LoVo (cell line): ENCODE data around the gene ATXN1.

Experiments used
- DNase-seq: peaks from one replicate; pipeline ENCODE4 v3.0.0-alpha.2; 2016; ENCODE audit warnings: low spot score

Gene ATXN1

DNA sequence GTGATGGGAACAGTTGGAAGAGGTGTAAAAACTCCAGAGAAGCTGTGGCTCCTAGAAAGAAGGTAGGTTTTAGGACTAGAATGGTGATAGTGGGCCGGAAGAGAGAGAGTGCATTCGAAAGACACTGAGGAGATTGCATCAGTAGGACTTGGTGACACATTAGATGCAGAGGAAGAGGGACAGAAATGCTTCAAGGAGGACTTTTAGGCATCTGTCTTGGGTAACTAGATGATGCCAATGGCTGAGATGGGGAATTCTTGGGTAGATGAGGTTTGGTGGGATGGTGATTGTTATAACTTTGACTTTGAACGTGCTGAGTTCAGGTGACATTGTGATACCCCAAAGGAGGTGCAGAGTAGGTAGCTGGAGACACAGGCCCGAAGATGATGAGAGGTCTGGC lies 326.4 kb downstream of the ATXN1 start:
- no peak for DNase-seq

GRCh38 chr6:16433338-16433890 lies 327.8 kb downstream of the ATXN1 start:
- no peak for DNase-seq

GRCh38 chr6:16432075-16433032 lies 328.9 kb downstream of the ATXN1 start:
- DNase-seq = no peak

GRCh38 chr6:16431106-16431505 lies 330.2 kb downstream of the ATXN1 start:
- DNase-seq = no peak

GRCh38 chr6:16430391-16431089 lies 330.7 kb downstream of the ATXN1 start:
- no peak for DNase-seq

- no peak for DNase-seq
Measured at GRCh38 chr6:16429669-16430068, 331.6 kb downstream of the ATXN1 start.

GRCh38 chr6:16427124-16427523 lies 334.1 kb downstream of the ATXN1 start:
- DNase-seq = no peak

DNA sequence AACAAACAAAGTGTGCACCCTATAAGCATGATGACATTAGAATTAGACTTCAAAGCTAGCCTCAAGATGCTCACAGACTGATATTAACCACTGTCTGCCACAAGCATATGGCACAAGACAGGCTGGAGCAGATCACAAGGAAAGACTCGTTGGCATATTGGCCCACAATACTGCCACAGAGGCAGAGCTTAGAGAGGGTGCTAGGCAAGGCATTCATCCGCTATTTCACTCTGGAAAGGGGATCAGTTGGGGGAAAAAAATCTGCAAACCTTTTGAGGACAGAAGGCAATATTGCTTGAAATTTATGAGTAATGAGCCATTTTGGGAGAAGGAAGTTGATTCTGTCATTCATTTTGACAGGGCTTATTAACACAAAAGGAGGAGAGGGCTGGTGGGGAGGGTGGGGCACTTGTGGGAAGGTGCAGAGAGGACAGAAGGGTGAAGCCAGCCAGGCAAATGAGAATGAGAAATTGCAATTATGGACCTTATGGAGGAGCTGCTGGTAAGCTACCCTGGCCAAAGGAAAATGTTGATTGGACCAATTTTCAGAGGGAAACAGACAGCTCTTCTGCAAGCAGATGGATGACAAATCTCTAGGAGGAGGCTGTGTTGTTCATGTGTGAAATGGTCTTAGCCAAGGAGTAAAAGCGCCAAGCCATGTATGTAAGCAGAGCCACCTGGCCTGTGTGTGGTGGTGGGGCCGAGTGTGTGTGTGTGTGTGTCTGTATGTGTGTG lies 335.2 kb downstream of the ATXN1 start:
- DNase-seq = no peak

DNA sequence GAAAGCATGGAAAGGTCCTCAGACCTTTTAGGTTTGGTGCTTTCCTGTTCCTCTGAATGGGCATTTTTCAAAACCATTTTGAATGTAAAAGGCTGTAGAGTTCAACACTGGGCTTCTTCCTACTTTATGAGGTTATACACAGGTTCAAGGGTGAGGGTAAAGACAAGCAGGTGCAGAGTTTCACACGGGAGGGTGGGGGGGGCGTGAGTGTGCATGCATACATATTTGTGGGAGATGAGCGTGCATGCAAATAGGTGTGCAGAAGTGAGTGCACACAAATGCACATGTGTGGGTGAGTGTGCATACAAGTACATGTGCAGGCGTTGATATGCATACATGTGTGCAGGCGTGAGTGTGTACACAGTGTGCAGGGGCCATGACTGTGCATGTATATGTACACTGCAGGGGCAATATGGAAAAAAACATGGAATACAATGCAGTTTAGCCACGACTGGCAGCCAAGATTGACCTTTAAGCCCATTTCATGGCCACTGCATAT lies 339.7 kb downstream of the ATXN1 start:
- DNase-seq = no peak

DNA sequence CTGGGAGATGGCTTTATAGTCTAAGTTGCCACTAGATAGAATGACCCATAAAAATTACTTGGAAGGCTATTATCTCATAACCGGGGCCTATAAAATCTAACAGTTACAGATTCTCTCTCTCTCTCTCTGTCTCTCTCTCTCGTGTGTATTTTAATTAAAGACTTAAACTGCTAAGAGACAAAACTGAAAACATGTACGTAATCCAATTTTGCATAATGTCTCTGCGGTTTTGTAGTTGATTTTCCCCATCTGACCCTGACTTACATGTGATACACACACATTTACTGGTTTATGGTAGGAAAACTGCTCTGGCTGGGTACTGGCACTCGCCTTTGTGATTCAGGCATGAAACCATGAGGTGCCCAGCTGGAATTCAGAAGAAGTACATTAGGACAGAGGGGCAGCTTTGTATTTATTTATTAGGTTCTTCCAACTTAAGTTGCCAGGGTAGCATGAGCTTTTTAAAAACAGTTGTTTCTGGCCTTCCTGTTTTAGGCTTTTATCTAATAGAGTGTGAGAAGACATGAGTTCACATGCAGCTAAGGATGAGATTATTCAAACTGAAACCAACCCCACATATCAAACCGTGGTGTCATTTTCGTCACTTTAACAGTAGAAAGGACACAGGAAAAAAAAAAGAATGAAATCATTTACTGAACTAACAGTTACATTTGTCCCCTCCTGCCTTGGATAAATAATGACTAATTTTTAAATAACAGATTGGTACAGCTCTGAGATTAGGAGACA lies 340.4 kb downstream of the ATXN1 start:
- DNase-seq = no peak

DNA sequence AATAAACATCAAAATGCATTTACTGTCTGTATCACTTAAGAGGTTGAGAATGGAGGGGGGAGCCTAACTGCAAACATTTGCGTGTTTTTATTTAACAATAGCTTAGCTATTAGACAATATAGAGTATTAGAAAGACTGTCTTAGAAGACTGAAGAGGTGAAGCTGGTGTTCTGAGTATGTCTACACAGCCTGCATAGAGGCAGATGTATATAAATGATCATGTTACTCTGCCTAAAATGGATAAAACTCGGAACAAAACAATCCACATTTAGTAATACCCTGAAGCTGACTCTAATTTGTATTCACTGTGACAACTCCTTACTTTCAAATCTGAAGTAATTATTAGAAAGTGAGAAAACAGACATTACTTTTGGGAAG lies 340.9 kb downstream of the ATXN1 start:
- DNase-seq = no peak

- no peak for DNase-seq
Measured at GRCh38 chr6:16419636-16420336, 341.5 kb downstream of the ATXN1 start.

- no peak for DNase-seq
Measured at GRCh38 chr6:16418151-16418550, 343.1 kb downstream of the ATXN1 start.

GRCh38 chr6:16415677-16416076 lies 345.6 kb downstream of the ATXN1 start:
- DNase-seq = no peak

- DNase-seq = no peak
Measured at GRCh38 chr6:16414205-16414604, 347.1 kb downstream of the ATXN1 start.

- no peak for DNase-seq
Measured at GRCh38 chr6:16413399-16413798, 347.9 kb downstream of the ATXN1 start.

DNA sequence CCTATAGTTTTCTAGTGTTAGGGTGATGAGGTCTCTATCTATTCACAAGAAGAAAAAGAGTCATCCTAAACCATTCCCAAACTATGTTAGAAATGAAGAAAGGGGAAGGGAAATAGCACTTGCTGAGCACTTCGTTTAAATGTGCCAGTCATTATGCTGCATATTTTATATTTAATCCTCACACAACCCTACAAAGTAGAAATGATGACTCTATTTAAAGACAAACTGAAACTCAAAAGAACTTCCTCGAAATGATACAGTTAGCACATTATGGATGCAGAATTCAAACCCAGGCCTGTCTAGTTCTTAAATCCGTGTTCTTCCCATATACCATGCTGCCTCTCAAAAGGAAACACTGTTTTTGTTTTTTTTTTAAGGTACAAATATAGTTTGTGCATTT lies 348.3 kb downstream of the ATXN1 start:
- no peak for DNase-seq

GRCh38 chr6:16412171-16412570 lies 349.1 kb downstream of the ATXN1 start:
- no peak for DNase-seq

- peak; percentile 53 for DNase-seq
Measured at GRCh38 chr6:16409531-16410441, 351.5 kb downstream of the ATXN1 start.

DNA sequence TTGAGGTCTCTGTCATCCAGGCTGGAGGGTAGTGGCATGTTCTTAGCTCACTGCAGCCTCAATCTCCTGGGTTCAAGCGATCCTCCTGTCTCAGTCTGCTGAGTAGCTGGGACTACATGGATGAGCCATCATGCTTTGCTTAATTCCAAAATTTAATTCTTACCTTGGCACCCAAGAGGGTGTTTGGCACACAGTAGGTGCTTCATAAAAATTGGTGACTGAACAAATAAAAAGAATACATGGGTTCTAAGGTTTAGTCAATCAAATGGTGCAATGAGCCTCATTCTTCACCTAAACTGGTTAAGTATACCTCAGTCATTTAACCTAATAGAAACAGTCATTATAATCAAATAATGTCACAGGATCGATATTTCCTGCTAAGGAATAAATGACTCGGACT lies 352.5 kb downstream of the ATXN1 start:
- DNase-seq = no peak
